ENCODE results near the gene PRDM16. TPM values are rescaled to one million over a fixed set of nuclear protein-coding genes. Genes with fewer than 3 reads are reported as not detected.

The PRDM16 gene
- total RNA-seq, 4 donors from 2014 or later = 0.41 to 0.95 TPM; not detected in 2

DNA sequence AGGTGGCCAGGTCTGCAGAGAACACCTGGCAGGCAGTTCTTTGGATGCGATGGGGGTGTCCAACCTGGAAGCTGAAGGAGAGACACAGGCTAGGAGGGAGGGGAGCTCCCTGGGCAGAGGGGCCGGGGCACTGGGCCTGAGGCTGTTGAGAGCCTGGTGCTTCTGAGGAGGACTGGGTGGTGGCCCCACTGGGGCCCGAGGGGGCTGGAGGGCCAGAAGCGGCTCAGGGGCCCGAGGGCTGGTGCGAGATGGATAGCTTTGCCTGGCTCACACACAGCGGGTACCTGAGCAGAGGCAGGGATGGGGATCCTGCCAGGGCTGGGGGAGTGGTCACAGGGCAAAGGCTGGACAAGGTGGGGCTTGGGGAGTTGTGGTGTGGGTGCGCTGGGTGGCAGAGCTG, 37.2 kb downstream of the PRDM16 start:
- H3K27ac ChIP-seq = no peak overlapping the region
- no peak for DNase-seq
- TF ChIP-seq POLR2A (IDR thresholded peaks at IDR 0.05) = no peak
- no peak for TF ChIP-seq POLR2AphosphoS5 (IDR thresholded peaks at IDR 0.05)
- TF ChIP-seq, protein P1, sequence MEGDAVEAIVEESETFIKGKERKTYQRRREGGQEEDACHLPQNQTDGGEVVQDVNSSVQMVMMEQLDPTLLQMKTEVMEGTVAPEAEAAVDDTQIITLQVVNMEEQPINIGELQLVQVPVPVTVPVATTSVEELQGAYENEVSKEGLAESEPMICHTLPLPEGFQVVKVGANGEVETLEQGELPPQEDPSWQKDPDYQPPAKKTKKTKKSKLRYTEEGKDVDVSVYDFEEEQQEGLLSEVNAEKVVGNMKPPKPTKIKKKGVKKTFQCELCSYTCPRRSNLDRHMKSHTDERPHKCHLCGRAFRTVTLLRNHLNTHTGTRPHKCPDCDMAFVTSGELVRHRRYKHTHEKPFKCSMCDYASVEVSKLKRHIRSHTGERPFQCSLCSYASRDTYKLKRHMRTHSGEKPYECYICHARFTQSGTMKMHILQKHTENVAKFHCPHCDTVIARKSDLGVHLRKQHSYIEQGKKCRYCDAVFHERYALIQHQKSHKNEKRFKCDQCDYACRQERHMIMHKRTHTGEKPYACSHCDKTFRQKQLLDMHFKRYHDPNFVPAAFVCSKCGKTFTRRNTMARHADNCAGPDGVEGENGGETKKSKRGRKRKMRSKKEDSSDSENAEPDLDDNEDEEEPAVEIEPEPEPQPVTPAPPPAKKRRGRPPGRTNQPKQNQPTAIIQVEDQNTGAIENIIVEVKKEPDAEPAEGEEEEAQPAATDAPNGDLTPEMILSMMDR (IDR thresholded peaks at IDR 0.05) = no peak
- TF ChIP-seq EP300 (IDR thresholded peaks at IDR 0.05; ENCODE audit: low read depth) = no peak
- H3K27me3 ChIP-seq = no peaks in the 10 kb centered on the region
- H3K36me3 ChIP-seq = no peaks in the 10 kb centered on the region
- H3K9me3 ChIP-seq = no peaks in the 10 kb centered on the region
- H3K4me3 ChIP-seq = no peak overlapping the region
- in situ Hi-C loops (cut with MboI; ENCODE audit: low pct_ligation_motif_present in 1 of 4, low pct_unique_long_range_greater_than_20kb in 1 of 4, low sequenced_read_pairs in 3 of 4) = no loop called here
- no peaks in the 10 kb centered on the region for H3K4me1 ChIP-seq
- 88% methylated on average over 8 of the region's 8 CpGs; no CpG with 5 or more reads in 1 of the 2 donors for WGBS, 2 donors (ENCODE audit: low coverage in 1 of 2)
- intact Hi-C loops (cut with DNase I; ENCODE audit: low total_unique reads) = no loop called here

DNA sequence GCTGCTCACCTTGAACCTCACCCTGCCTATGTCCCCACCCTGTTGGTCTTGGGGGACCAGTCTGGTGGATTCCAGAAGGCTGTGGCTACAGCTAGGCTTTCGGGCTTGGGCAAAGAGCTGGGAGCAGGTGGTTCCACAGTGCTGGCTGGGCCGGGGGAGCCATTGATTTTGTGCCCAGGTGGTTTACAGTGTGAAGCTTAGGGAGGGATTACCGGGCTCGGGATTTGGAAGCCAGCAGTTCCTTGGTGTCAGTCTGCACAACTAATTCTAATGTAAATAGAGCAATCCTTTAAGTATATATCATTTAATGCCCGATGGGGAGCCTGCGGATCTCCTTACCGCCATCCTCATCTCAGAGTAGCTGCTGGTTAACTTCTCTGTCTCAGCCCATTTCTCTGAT, 38.2 kb downstream of the PRDM16 start:
- in situ Hi-C loops (cut with MboI; ENCODE audit: low pct_ligation_motif_present in 1 of 4, low pct_unique_long_range_greater_than_20kb in 1 of 4, low sequenced_read_pairs in 3 of 4) = no loop called here
- Histone ChIP-seq H3K36me3 (no peaks in the 10 kb centered on the region), H3K27ac (no peak overlapping the region), H3K9me3 (no peaks in the 10 kb centered on the region), H3K27me3 (no peaks in the 10 kb centered on the region), H3K4me1 (no peaks in the 10 kb centered on the region), H3K4me3 (no peak overlapping the region)
- intact Hi-C loops (cut with DNase I; ENCODE audit: low total_unique reads) = no loop called here
- TF ChIP-seq POLR2AphosphoS5 (IDR thresholded peaks at IDR 0.05) (no peak), EP300 (IDR thresholded peaks at IDR 0.05; ENCODE audit: low read depth) (no peak), POLR2A (IDR thresholded peaks at IDR 0.05) (no peak)
- TF ChIP-seq, protein P1 (IDR thresholded peaks at IDR 0.05) = no peak
- 88% methylated on average over 7 of the region's 7 CpGs; no CpG with 5 or more reads in 1 of the 2 donors for WGBS, 2 donors (ENCODE audit: low coverage in 1 of 2)
- no peak for DNase-seq

DNA sequence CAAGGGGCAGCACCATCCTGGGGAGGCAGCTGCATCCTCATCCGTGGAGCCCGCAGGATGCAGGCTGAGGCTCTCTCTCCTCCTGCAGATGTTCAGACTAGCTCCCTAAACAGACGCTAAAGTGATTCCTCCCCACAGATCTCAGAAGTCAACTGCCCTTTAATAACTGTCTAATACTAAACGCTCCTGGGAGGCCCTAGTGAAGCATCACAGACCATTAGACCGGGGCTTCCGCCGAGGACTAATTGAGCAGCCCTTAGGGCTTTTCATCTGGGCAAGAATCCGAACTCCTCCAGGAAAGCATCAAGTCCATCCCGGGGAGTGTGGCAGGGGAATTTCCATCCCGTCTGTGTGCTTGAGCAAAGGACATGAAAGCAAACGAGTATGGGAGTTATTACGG, 40.4 kb downstream of the PRDM16 start:
- no peak for DNase-seq
- H3K27me3 ChIP-seq = no peaks in the 10 kb centered on the region
- no peak overlapping the region for H3K27ac ChIP-seq
- no peak overlapping the region for H3K4me3 ChIP-seq
- WGBS, 2 donors (ENCODE audit: low coverage in 1 of 2) = 40 to 70% methylated on average over 8 to 12 of the region's 12 CpGs
- intact Hi-C loops (cut with DNase I; ENCODE audit: low total_unique reads) (no loop called here), in situ Hi-C loops (cut with MboI; ENCODE audit: low pct_ligation_motif_present in 1 of 4, low pct_unique_long_range_greater_than_20kb in 1 of 4, low sequenced_read_pairs in 3 of 4) (no loop called here)
- no peaks in the 10 kb centered on the region for H3K9me3 ChIP-seq
- TF ChIP-seq POLR2AphosphoS5 (IDR thresholded peaks at IDR 0.05) (no peak), EP300 (IDR thresholded peaks at IDR 0.05; ENCODE audit: low read depth) (no peak), POLR2A (IDR thresholded peaks at IDR 0.05) (no peak)
- TF ChIP-seq, protein P1 (IDR thresholded peaks at IDR 0.05) = no peak
- no peaks in the 10 kb centered on the region for H3K4me1 ChIP-seq
- no peaks in the 10 kb centered on the region for H3K36me3 ChIP-seq

DNA sequence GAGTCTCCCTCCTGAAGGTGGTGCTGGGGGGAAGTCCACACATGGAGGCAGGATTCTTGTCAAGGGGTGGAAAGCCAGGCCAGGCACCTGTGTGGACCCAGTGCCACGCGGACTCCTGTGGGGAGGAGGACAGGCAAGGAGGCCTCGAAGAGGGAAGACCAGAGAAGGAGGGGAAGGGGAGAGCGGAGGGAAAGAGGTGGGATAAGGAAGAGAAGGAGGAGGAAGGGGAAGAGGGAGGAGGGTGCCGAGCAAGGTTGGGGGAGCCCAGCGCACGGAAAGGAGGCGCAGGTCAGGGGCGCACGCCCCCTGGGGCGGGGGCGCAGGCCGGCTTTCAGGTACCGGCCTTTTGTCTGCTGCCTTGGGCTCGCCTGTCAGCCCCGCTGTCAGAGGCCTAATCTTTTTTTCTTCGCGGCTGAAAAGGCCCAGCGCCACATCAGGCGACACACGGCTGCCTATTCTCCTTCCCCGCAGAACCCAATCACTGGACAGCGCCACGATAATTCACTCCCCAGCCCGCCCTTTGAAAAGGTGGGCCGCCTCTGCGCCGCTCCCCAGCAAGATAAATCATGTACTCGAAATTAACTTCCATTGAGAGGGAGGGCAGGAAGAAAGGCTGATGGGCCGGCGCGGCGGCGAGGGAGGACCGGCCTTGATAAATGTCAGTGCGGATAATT, 42.5 kb downstream of the PRDM16 start:
- H3K9me3 ChIP-seq = no peaks in the 10 kb centered on the region
- no peaks in the 10 kb centered on the region for H3K27me3 ChIP-seq
- in situ Hi-C loops (cut with MboI; ENCODE audit: low pct_ligation_motif_present in 1 of 4, low pct_unique_long_range_greater_than_20kb in 1 of 4, low sequenced_read_pairs in 3 of 4) = no loop called here
- TF ChIP-seq, protein P1 (IDR thresholded peaks at IDR 0.05) = no peak
- H3K4me1 ChIP-seq = no peaks in the 10 kb centered on the region
- no peak overlapping the region for H3K4me3 ChIP-seq
- H3K27ac ChIP-seq = no peak overlapping the region
- WGBS, 2 donors (ENCODE audit: low coverage in 1 of 2) = 61 to 88% methylated on average over 7 to 33 of the region's 36 CpGs
- no peaks in the 10 kb centered on the region for H3K36me3 ChIP-seq
- intact Hi-C loops (cut with DNase I; ENCODE audit: low total_unique reads) = no loop called here
- no peak for DNase-seq
